Left lung (tissue), 10 donors: Measurements from ENCODE around the gene CDC42EP5. TPM values are rescaled to one million over a fixed set of nuclear protein-coding genes. Genes with fewer than 3 reads are reported as not detected.
A peak's percentile ranks its signal among the peaks of the same experiment; 100 is the strongest.

Experiments used
- ATAC-seq: fragments of 200-7000 bp; cut with Tn5 transposase; one replicate; pipeline ENCODE4 v1.9.1; 2020; ENCODE audit warnings: moderate library complexity
- DNase-seq, 4 donors: peaks; one replicate each; pipeline ENCODE4 v3.0.0-alpha.2; 2013 to 2020
- H3K27ac ChIP-seq, 2 donors: fragments of 200-600 bp; sonication (generic) in 1 of 2; one replicate each; pipeline versions ENCODE4 v1.5.0 to v1.8.0; 2020 to 2021
- H3K27me3 ChIP-seq, 2 donors: fragments of 200-600 bp; sonication (generic) in 1 of 2; one replicate each; pipeline versions ENCODE4 v1.5.0 to v1.8.0; 2020 to 2021
- H3K36me3 ChIP-seq, 2 donors: fragments of 200-600 bp; sonication (generic) in 1 of 2; one replicate each; pipeline versions ENCODE4 v1.5.0 to v1.8.0; 2020 to 2021
- H3K4me1 ChIP-seq, 2 donors: fragments of 200-600 bp; one replicate each; pipeline ENCODE4 v1.8.0; 2021
- H3K4me3 ChIP-seq, 2 donors: fragments of 200-600 bp; sonication (generic) in 1 of 2; one replicate each; pipeline versions ENCODE4 v1.5.0 to v1.8.0; 2020 to 2021; ENCODE audit warnings: mild to moderate bottlenecking in 1 of 2
- H3K9me3 ChIP-seq, 2 donors: fragments of 200-600 bp; sonication (generic) in 1 of 2; one replicate each; pipeline versions ENCODE4 v1.5.0 to v1.8.0; 2020 to 2021
- intact Hi-C, 2 donors: fragments of 100-400 bp; cut with DNase I; formaldehyde crosslinking; loops; one replicate each; pipeline versions ENCODE4 v1.11.2 to v1.14.2; 2022
- polyA plus RNA-seq, 6 donors: library from polyadenylated mRNA; unstranded; fragments of 120-200 nt; gene quantifications; one replicate each; pipeline ENCODE4 v1.2.1, GENCODE V29; 2013; ENCODE audit not compliant: insufficient read length in 6 of 6
- total RNA-seq, 2 donors: library from RNA; stranded (reverse); fragmentation: NEBNext Ultra II Directional; extraction: Animal tissue kit (Norgen Biotek cat#: 25700); gene quantifications; one replicate each; pipeline ENCODE4 v1.2.1, GENCODE V29; 2021
- TF ChIP-seq, protein P1 (sequence below), 2 donors: fragments of 200-600 bp; sonication (generic) in 1 of 2; IDR thresholded peaks; one replicate each; pipeline versions ENCODE4 v1.5.0 to v1.8.0; 2021; ENCODE audit warnings: antibody characterized with exemption in 2 of 2
- donor health status: DM: no; HTN: yes; CAD: no.
- donor health status: DM: no; HTN: no; CAD: no.

Gene CDC42EP5
- total and polyA plus RNA-seq, 8 donors: 20.4 to 57.6 (median 31.1) TPM

DNA sequence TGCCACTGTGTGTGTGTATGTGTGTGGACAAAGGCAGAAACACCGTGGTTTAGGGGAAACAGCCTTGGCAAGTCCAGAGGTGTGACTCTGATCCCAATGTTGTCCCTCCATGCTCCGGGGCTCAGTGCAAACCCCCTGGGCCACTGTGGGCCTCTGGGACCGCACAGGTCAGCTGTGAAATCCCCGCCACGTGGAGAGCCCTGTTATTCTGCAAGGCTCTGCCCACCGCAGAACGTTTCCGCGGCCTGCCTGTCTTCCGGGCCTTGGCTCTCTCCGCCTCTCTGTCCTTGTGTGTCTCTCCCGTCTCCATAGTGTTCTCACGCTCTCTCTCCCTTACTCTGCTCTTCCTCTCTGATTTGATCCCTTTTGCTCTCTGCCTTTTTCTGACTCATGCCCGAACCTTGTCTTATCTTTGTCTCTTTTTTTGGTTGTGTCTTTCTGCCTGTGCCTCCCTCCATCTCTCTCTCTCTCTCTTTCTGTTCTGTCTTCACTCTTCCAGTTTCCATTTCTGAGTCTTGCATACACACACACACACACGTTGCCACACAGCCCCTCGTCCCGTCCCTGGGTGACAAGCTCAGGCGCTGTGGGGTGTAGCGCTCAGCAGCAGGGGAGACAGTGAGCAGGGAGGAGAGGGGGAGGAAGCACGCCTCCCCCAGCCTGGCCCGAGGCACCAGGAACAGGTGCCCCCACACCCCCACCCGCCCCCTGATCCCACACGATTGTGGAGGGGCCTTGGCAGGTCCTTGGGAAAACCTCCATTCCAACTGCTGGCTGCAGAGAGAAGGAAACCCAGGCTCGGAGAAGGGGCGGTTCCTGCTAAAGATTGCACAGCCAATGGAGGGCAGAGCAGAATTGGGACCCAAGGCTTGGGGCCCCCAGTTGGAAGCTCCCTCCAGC is 54.8 kb downstream of the CDC42EP5 start:
- Histone ChIP-seq H3K27me3 (peaks cover 32 to 92% of the 10 kb centered on the region in 2 donors), H3K36me3 (no peaks in the 10 kb centered on the region), H3K27ac (no peak overlapping the region), H3K9me3 (no peaks in the 10 kb centered on the region), H3K4me3 (no peak overlapping the region), H3K4me1 (peaks cover 0 to 13% of the 10 kb centered on the region in 2 donors)
- TF ChIP-seq, protein P1, sequence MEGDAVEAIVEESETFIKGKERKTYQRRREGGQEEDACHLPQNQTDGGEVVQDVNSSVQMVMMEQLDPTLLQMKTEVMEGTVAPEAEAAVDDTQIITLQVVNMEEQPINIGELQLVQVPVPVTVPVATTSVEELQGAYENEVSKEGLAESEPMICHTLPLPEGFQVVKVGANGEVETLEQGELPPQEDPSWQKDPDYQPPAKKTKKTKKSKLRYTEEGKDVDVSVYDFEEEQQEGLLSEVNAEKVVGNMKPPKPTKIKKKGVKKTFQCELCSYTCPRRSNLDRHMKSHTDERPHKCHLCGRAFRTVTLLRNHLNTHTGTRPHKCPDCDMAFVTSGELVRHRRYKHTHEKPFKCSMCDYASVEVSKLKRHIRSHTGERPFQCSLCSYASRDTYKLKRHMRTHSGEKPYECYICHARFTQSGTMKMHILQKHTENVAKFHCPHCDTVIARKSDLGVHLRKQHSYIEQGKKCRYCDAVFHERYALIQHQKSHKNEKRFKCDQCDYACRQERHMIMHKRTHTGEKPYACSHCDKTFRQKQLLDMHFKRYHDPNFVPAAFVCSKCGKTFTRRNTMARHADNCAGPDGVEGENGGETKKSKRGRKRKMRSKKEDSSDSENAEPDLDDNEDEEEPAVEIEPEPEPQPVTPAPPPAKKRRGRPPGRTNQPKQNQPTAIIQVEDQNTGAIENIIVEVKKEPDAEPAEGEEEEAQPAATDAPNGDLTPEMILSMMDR (IDR thresholded peaks at IDR 0.05): no peak
- intact Hi-C loops: no loop called here
- ATAC-seq (no peak), DNase-seq (no peak)

DNA sequence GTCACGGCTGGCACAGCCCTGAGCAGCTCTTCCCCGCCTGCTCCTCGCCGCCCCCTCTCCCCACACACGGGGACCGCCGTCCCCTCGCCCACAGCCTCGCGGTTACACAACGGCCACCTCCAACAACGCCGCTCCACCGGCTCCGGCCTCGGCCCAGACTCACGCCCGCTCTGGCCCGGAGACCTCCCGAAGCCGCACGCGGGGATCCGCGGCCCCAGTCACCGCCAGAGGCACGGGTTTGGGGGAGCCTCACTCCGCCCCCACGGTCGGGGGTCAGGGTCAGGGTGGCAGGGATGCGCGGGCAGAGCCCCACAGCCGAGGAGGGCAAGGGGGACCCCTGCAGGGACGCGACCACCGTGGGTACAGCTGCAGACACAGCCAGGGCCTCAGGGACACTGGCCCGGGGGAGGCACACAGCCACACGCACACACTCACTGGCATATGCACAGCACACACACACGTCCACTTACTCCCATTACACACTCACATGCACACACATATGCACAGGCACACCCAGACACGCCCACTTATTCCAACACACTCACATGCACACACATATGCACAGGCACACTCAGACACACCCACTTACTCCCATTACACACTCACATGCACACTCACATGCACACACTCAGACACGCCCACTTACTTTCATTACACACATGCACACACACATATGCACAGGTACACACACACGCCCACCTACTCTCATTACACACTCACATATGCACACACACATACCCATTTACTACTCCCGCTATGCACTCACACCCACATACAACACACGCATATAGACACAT is 56.2 kb downstream of the CDC42EP5 start:
- Histone ChIP-seq H3K27ac (no peak overlapping the region), H3K4me1 (peaks cover 0 to 13% of the 10 kb centered on the region in 2 donors), H3K36me3 (no peaks in the 10 kb centered on the region), H3K27me3 (peaks cover 32 to 90% of the 10 kb centered on the region in 2 donors), H3K4me3 (no peak overlapping the region), H3K9me3 (no peaks in the 10 kb centered on the region)
- DNase-seq (no peak), ATAC-seq (no peak)
- intact Hi-C loops: no loop called here
- TF ChIP-seq, protein P1 (IDR thresholded peaks at IDR 0.05): no peak

DNA sequence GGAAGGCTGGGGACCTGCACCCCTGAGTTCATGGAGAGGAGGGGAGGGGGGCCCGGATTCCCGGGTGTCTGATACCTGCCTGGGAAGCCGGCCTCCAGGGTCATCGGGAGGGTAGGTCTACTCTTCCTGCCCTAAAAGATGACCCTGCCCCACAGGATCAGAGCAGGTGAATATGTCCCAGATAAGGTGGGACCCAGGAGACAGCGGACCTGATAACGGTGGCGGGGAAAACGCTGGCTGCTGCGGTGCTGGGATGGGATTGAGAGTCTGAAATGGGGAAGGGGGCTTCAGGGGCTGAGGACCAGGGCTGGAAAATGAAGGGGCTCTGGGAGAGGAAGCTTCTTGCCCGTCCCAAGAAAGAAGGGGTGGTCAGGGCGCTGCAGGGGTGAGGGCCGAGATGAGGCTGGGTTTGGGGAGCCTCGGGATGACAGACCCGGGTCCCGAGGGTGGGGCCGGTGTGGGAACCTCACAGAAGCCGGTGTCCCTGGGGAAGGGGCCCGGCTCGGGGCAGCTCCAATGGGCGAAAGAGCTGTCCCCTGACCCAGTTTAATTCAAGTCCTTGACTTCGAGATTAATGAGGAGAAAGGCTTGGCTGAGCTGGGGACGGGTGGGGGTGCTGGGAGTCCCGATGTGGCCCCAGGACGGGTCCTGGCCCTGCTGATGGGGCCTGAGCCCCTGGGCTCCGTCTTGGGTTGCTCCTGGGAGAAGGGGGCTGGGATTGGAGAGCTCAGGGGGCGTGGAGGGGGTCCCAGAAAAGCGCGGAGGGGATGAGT is 57.0 kb downstream of the CDC42EP5 start:
- Histone ChIP-seq H3K4me1 (peaks cover 0 to 13% of the 10 kb centered on the region in 2 donors), H3K36me3 (no peaks in the 10 kb centered on the region), H3K9me3 (no peaks in the 10 kb centered on the region), H3K27me3 (peaks cover 32 to 87% of the 10 kb centered on the region in 2 donors), H3K4me3 (no peak overlapping the region), H3K27ac (no peak overlapping the region)
- TF ChIP-seq, protein P1 (IDR thresholded peaks at IDR 0.05): no peak
- ATAC-seq (no peak), DNase-seq (no peak)
- intact Hi-C loops: no loop called here

DNA sequence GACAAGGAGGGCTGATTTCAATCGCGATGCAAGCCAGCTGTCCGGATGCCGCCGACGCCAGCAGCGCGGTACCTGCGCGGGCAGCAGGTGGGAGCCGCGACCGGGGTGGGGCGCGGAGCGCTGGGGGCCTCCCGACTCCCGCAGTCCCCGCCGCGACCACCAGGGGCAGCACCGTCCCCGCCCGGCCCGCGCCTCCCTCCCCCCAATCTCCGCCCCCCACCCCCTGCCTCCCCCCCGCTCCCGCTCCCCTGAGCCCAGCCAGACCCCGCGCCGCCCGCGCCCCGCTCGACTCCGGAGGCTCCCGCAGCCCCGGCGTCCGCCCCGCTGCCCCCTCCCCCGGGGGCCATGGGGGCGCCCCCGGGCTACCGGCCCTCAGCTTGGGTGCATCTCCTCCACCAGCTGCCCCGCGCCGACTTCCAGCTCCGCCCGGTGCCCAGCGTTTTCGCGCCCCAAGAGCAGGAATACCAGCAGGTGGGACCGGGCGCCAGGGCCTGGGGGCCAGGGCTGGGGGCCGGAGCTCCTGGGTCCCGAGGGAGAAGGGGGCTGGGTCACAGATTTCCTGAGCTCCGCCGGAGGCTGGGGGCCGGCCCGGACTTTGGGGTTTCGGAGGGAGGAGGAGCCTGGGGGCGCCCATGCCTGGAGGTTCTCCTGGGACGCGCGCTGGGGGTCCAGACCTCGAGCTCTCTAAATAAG is 57.7 kb downstream of the CDC42EP5 start, which contains the start of gene TTYH1:
TTYH1 (plus strand) TSS at position 257 of the 693 bp plus-strand sequence; CDS start at position 346, 89 bp downstream.
- ATAC-seq: no peak
- peaks cover 32 to 85% of the 10 kb centered on the region in 2 donors for H3K27me3 ChIP-seq
- TF ChIP-seq, protein P1 (IDR thresholded peaks at IDR 0.05): peak in 1 of 2 donors; percentile 22
- H3K4me1 ChIP-seq: peaks cover 0 to 13% of the 10 kb centered on the region in 2 donors
- H3K9me3 ChIP-seq: no peaks in the 10 kb centered on the region
- no peak within 1 kb of the TSS for H3K27ac ChIP-seq
- intact Hi-C loops: no loop called here
- H3K4me3 ChIP-seq: no peak within 1 kb of the TSS
- peak in 1 of 4 donors; percentile 68 for DNase-seq
- H3K36me3 ChIP-seq: no peaks in the 10 kb centered on the region

Other genes starting within 250 kb of the CDC42EP5 start
- gene LILRA6, start 230.5 kb downstream of the CDC42EP5 start, total RNA-seq: 10 to 100 TPM in 1 of 2 donors, 1 to 10 TPM in 1; 7.3 to 51.5 TPM
- gene LILRA6, start 230.5 kb downstream of the CDC42EP5 start, polyA plus RNA-seq: under 1 TPM; 0.53 to 0.83 (median 0.64) TPM
- gene LILRB5, start 216.0 kb downstream of the CDC42EP5 start, total RNA-seq: 10 to 100 TPM; 11.9 to 16.5 TPM
- 1 to 10 TPM; 3.3 to 4.9 (median 4.4) TPM for gene LILRB5, start 216.0 kb downstream of the CDC42EP5 start, polyA plus RNA-seq
- gene LILRB2, start 192.2 kb downstream of the CDC42EP5 start, total RNA-seq: 10 to 100 TPM; 10.5 to 54.9 TPM
- 1 to 10 TPM; 1.2 to 2.2 (median 1.7) TPM for gene LILRB2, start 192.2 kb downstream of the CDC42EP5 start, polyA plus RNA-seq
- gene LILRA5, start 160.1 kb downstream of the CDC42EP5 start, total RNA-seq: 10 to 100 TPM in 1 of 2 donors, 1 to 10 TPM in 1; 4.2 to 52.8 TPM
- 1 to 10 TPM in 1 of 6 donors, under 1 TPM in 4, not detected in 1; 0.44 to 1.2 (median 0.67) TPM for gene LILRA5, start 160.1 kb downstream of the CDC42EP5 start, polyA plus RNA-seq
- gene LILRA4, start 134.1 kb downstream of the CDC42EP5 start, total RNA-seq: 1 to 10 TPM; 1.8 to 2.3 TPM
- gene LILRA4, start 134.1 kb downstream of the CDC42EP5 start, polyA plus RNA-seq: under 1 TPM in 2 of 6 donors, not detected in 4; 0.10 to 0.12 TPM
- 100 to 1,000 TPM in 1 of 2 donors, 10 to 100 TPM in 1; 66.9 to 172 TPM for gene LAIR1, start 108.4 kb downstream of the CDC42EP5 start, total RNA-seq
- 10 to 100 TPM in 1 of 6 donors, 1 to 10 TPM in 5; 5.0 to 11.1 (median 6.4) TPM for gene LAIR1, start 108.4 kb downstream of the CDC42EP5 start, polyA plus RNA-seq
- gene TTYH1, start 57.8 kb downstream of the CDC42EP5 start, total RNA-seq: not detected
- gene TTYH1, start 57.8 kb downstream of the CDC42EP5 start, polyA plus RNA-seq: 10 to 100 TPM in 1 of 6 donors, 1 to 10 TPM in 5; 2.3 to 13.4 (median 4.7) TPM
- 100 to 1,000 TPM; 138 to 144 TPM for gene LENG8, start 24.1 kb downstream of the CDC42EP5 start, total RNA-seq
- 100 to 1,000 TPM; 121 to 213 (median 166) TPM for gene LENG8, start 24.1 kb downstream of the CDC42EP5 start, polyA plus RNA-seq
- gene LENG9, start 9.5 kb downstream of the CDC42EP5 start, total RNA-seq: 1 to 10 TPM; 5.4 to 8.8 TPM
- 1 to 10 TPM; 3.2 to 5.3 (median 4.5) TPM for gene LENG9, start 9.5 kb downstream of the CDC42EP5 start, polyA plus RNA-seq
- gene LAIR2, start 29.5 kb upstream of the CDC42EP5 start, total RNA-seq: 1 to 10 TPM; 1.0 to 1.4 TPM
- gene LAIR2, start 29.5 kb upstream of the CDC42EP5 start, polyA plus RNA-seq: 1 to 10 TPM in 1 of 6 donors, not detected in 5; 3.1 TPM
- 10 to 100 TPM in 1 of 2 donors, 1 to 10 TPM in 1; 6.2 to 39.7 TPM for gene LILRA2, start 100.5 kb upstream of the CDC42EP5 start, total RNA-seq
- gene LILRA2, start 100.5 kb upstream of the CDC42EP5 start, polyA plus RNA-seq: 1 to 10 TPM in 3 of 6 donors, under 1 TPM in 3; 0.86 to 1.5 (median 1.0) TPM
- gene LILRA1, start 120.3 kb upstream of the CDC42EP5 start, total RNA-seq: 10 to 100 TPM in 1 of 2 donors, 1 to 10 TPM in 1; 1.8 to 13.5 TPM
- under 1 TPM; 0.45 to 0.76 (median 0.57) TPM for gene LILRA1, start 120.3 kb upstream of the CDC42EP5 start, polyA plus RNA-seq
- 10 to 100 TPM; 10.9 to 47.3 TPM for gene LILRB1, start 157.2 kb upstream of the CDC42EP5 start, total RNA-seq
- 1 to 10 TPM; 1.2 to 2.6 (median 1.4) TPM for gene LILRB1, start 157.2 kb upstream of the CDC42EP5 start, polyA plus RNA-seq
- 10 to 100 TPM; 16.5 to 44.4 TPM for gene LILRB4, start 189.7 kb upstream of the CDC42EP5 start, total RNA-seq
- 1 to 10 TPM in 3 of 6 donors, under 1 TPM in 3; 0.56 to 1.5 (median 0.98) TPM for gene LILRB4, start 189.7 kb upstream of the CDC42EP5 start, polyA plus RNA-seq